NCI-H510A treated with DMSO at 0.1 percent for 48 hours (cell line): Measurements from ENCODE around the gene CHD9.
"Not testable (repeated sequence)": the region's sequence is repeated elsewhere in the genome, so short reads cannot be mapped to it uniquely, and the experiment has no call there.

ENCODE experiments used
- DNase-seq: peaks from one replicate; lab custom pipeline; 2025; lab: John Stamatoyannopoulos, UW

Gene CHD9

DNA sequence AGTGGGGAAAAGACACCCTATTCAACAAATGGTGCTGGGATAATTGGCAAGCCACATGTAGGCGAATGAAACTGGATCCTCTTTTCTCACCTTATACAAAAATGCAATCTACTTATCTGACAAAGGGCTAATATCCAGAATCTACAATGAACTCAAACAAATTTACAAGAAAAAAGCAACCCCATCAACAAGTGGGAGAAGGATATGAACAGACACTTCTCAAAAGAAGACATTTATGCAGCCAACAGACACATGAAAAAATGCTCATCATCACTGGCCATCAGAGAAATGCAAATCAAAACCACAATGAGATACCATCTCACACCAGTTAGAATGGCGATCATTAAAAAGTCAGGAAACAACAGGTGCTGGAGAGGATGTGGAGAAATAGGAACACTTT, 223.7 kb downstream of the CHD9 start:
- not testable (repeated sequence) for DNase-seq

DNA sequence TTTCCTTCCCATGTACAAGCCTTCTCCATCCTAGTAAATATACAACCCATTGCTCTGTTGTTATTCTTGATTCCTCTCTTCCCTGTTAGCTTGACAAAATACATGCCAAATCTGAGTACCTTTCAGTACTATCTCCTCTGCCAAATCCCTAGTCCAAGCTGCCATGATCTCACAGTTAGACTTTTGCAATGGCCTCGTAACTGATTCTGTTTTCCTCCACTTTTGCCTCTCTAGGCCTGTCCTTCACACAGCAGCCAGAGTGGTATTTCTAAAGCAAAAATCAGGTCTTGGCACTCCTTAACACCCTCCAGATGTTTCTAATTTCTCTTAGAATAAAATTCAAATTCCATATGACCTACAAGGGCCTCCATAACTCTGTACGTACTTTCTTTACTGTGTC, 226.5 kb downstream of the CHD9 start:
- no peak for DNase-seq

DNA sequence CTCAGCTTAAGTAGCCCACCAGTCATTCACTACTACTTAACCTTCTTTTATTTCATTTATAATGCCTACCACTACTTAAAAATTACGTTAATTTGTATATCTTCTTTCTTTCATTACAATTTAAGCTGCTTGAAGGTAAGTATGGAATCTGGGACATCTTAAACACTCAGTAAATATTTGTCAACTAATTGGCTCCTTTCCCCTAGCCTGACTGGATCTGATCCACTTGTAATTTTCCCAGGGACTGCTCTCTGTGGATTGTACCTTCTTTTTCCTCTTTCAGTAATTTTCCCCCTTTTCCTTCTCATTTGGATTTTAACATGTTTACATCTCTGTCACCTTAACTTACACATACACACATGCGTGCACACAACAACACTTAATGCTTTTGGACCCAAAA, 227.1 kb downstream of the CHD9 start:
- DNase-seq = no peak

DNA sequence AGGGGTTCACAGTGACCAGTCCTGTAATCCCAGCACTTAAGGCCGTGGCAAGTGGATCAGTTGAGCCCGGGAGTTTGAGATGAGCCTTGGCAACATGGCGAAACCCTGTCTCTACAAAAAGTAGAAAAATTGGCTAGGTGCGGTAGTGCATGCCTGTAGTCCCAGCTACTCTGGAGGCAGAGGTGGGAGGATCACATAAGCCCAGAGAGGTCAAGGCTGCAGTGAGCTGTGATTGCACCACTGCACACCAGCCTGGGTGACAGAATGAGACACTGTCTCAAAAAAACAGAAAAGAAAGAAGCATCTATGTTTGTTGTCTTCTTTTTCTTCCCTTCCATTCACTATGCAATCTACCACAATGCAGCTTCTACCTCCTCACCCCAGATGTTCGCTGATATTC, 227.5 kb downstream of the CHD9 start:
- DNase-seq = no peak

DNA sequence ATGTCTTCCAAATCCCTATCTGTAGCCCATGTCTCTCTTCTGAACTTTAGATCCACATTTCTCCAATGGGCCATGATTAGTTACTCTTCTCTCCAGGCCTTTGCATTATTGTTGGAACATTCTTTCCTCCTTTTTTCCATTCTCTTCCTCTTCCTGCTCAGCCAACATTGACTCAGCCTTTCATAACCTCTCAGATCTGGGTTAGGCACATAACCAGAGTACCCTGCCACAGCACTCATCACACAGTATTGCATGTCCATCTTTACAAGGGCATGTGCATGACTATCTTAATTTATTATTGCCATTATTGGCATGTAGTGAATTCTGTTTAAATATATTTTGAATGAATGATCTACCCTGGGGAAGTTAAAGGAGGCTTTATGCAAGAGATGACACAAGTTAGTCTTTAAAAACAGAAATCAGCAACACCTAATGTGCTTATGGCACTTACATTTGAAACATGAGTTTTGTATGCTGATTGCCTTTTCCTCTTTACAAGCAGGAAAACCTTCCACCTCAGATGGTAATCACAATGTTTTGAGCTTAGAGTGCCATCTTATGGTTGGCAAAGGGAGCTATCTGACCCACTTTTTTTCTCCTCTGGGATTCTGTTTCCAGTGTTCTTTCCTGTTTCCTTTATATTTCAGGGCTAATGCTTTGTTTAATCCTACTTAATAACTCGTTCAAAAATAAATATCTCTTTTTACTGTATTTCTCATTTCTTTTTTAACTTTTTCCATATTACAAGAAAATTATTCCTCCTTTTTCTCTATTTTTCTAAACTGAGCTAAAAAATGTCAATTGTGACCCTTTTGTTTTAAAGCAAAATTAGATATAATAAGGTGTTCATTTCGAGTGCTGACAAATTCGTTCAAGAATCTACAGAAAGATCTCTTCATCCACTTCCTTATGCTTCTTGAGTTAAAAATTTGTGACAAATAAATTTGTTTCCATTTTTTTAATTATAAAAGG, 228.5 kb downstream of the CHD9 start:
- DNase-seq = peak; percentile 55

DNA sequence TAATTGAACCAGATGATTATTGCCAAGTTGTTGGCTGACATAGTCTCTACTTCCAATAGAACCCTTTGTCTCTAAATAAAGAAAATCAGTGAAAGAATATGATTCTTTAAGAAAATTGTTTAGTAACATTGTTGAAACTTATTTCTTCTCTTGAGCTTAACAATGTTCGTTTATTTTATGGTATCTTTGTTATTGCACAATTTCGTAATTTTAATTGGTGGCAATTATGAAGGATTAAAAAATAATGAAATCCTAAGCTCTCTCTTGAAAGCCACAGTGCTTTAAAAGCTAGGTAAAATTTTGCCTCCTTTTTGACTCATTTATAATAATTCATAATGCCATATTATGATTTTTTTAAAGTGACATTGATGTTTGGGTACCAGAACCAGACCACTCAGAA, 230.4 kb downstream of the CHD9 start:
- no peak for DNase-seq

DNA sequence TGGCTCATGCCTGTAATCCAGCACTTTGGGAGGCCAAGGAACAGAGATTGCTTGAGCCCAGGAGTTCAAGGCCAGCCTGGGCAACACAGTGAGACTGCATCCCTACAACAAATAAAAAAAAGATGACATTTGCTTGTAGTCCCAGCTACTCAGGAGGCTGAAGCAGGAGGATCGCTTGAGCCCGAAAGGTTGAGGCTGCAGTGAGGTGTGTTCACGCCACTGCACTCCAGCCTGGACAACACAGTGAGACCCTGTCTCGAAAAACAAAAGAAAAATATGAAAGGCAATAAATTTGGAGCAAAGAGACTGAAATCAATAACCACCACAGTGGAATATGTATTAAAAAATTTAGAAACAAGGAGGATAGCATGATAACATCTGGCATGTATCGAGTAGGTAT, 235.7 kb downstream of the CHD9 start:
- DNase-seq = no peak

DNA sequence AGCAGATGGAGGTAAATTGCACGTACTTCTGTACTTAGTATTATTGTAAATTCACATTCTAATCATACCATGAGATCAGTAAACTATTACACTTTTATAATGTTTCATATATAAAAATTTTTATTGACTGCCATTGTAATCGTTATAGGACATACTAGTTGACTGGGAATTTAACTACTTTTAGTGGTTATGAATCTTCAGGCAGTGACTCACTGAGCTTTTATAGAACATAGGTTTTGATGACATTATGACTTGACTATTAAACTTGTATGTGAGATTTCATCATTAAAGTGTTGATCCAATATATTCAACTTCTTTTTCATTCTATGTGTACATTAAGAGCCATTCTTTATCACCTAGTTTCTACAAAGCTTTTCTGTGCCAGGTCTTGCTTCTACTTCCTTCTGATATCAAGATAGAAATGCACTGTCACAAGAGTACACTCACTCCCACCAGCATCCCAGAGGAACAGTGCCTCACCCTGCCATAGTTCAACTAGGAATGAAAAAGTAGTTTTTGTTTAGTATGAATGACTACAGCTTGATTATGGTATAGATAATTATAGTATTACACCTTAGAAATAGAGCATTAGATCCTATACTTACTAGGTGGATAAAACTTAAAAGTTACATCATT, 237.1 kb downstream of the CHD9 start:
- DNase-seq = no peak

DNA sequence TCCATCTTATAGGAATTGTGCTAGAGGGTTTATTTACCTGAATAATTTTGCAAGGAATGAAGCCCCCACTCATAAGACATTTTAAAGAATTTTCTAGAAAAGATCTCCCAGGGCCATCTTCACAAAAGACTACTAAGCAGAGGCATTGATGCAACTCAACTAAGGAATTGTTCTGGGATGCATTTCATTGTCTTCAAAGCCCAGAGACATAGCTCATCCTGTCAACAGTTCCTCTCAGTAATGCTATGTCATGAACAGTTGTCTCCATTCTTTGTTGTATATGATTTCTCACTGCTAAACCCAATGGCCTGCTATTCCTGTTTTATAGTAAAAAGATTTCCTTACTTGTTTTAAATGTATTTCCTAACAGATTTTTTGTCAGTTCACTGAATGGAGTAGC, 242.7 kb downstream of the CHD9 start:
- DNase-seq = no peak

DNA sequence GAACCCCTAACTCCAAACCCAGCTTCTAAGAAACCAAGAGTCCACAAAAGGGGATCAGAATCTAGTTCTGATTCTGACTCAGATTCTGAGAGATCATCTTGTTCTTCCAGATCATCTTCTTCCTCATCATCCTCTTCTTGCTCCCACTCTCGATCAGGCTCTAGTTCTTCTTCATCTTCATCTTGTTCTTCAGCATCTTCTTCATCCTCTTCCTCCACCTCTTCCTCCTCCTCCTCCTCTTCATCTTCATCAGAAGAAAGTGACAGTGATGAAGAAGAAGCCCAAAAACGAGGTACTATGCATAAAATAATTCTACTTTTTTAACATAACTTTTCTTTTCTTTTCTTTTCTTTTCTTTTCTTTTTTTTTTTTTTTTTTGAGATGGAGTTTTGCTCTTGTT, 249.5 kb downstream of the CHD9 start:
- no peak for DNase-seq

DNA sequence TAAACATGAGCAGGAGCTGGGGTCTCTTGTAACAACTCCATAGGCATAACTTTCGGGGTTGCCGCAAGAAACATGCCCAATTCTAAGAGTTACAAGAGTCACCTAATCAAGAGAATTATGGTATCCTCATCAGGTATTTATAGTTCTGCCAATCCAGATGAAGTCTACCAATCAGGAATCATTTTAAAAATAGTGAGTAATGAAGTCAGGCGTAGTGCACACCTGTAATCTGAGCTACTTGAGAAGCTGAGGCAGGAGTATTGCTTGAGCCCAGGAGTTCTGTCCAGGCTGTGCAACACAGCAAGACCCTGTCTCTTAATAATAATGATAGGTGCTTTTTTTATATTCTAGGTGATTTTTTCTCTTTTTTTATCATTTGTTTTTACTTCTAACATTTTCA, 251.0 kb downstream of the CHD9 start:
- no peak for DNase-seq

DNA sequence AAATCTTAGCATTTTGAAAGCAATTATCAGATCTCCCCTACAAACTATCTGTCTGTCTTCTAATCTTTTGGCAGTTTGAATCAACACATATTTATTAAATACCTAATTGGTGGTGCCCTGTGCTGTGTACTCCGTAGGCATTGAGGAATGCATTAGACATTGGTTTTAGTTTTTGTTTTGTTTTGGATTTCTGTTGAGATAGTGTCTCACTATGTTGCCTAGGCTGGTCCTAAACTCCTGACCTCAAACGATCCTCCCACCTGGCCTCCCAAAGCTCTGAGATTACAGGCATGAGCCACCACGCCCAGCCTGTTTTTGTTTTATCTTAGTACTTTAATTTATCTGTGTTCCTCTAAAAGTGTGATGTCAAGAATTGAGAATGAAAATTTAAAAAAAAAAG, 254.7 kb downstream of the CHD9 start:
- no peak for DNase-seq

DNA sequence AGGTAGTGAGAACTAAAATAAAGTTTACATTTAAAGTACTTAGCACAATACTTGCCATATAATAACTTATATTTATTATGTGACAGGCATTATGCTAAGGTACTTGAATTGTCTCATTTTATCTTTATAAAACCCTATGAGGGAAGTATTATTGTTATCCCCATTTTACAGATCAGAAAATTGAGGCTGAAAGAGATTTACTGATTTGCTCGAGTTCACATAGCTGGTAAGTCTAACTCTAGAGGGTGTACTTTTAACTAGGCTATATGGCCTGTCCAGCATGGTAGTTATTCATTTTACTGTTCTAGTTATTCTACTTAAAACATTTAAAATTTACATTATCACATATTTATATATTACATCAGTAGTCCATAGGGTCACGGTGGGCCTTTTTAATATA, 266.2 kb downstream of the CHD9 start:
- DNase-seq = no peak

DNA sequence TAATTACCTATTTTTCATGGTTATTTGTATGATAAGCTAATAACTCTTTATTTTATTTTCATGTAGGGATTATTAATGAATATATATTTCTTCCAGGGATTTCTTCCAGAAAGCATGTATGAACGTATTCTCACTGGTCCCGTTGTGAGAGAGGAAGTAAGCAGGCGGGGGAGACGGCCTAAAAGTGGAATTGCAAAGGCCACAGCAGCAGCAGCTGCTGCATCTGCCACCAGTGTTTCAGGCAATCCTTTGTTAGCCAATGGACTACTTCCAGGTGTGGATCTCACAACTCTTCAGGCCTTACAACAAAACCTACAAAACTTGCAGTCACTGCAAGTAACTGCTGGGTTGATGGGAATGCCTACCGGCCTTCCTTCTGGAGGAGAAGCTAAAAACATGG, 269.1 kb downstream of the CHD9 start:
- DNase-seq = no peak

DNA sequence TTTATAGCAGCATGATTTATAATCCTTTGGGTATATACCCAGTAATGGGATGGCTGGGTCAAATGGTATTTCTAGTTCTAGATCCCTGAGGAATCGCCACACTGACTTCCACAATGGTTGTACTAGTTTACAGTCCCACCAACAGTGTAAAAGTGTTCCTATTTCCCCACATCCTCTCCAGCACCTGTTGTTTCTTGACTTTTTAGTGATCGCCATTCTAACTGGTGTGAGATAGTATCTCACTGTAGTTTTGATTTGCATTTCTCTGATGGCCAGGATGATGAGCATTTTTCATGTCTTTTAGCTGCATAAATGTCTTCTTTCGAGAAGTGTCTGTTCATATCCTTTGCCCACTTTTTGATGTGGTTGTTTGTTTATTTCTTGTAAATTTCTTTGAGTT, 276.2 kb downstream of the CHD9 start:
- not testable (repeated sequence) for DNase-seq

DNA sequence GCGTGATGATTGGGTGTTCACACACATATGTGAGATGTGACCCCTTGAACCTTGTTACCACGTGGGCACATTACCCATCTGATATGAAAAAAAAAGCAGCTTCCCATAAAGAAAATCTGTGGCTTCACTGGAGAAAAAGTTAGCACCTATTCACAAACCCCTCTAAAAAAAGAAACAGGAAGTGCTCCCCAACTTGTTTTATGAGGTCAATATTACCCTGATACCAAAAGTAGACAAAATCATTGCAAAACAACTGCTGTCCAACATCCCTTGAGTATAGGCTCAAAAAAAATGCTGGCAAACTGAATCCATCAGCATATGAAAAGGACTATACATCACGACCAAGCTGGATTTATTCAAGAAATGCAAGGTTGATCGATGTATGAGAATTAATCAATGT, 279.8 kb downstream of the CHD9 start:
- DNase-seq = no peak

DNA sequence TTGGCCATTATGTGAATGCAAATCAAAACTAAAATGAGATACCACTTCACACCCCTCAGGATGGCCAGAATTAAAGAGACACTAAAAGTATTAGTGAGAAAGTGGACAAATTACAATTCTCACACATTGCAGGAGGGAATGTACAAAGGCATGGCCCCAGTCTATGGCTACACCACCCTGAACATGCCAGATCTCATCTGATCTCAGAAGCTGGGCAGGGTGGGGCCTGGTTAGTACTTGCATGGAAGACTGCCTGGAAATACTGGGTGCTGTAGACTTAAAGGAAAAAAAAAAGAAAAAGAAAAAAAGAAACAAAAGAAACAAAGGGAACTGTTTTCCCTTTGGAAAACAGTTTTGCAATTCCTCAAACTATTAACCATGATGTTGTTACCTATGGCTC, 282.5 kb downstream of the CHD9 start:
- DNase-seq = no peak

DNA sequence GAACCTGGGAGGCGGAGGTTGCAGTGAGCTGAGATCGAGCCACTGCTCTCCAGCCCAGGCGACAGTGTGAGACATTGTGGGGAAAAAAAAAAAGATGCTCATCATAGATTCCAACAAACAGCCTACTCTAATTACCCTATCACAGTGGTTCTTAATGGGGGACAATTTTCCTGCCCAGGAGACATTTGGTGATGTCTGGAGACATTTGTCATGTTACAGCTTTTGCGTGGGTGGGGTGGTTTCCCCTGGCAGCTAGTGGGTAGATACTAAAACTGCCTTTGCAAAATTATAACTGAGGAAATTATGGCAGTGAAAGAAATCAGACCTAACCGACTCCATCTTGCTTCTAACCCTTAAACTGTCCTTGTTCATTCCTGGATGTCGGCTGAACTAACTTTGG, 287.0 kb downstream of the CHD9 start:
- no peak for DNase-seq

DNA sequence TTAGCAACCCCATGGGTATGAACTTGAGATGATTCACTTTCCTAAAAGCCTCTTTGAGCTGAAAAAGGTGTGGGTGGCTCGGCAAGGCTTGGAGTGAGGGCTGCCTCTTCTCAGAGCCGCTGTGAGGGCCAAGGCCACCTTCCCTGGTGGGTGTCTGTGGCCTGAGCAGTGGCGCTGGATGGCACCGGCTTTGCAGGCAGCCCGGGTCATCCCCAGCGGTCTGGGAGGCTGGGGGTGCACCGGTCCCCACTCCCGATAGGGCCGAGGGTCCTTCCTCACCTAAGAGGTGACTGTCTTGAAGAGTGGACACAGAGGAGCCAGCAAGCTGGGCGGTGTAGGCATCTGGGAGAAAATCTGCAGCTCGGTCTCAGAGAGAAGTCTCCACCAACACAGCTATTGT, 300.3 kb downstream of the CHD9 start:
- DNase-seq = no peak

DNA sequence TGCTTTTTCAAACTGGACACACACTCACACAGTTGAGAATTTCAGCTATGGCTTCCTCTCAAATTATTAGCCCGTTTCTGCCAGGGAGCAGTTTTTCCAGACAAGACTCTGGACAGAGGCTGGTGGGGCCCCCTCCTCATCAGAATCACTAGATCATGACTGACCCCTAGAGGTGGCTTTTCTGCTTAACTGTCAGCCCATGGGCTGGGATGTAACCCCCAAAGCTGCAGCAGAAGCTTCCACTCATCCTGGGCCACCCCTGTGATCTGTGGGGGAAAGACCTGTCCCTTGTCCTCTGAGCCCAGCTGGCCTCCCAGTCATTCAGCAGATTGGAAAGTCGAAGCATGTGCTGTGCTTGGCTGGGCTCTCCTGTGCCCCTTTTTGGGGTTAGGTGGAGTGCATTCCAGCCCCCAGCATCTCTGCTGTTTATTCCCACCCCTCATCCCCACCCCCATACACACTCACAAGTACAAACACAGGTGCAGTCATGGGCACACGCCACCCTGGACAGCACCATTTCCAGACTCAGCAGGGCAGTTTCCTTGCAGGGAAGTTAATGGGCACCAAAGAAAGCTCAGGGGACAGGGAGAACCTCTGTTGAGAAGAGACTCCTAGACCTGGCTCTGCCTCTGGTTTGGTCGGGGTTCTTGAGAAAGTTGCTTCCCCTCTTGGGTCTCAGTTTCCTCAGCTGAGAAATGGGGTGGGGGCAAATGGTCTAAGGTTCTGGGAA, 301.9 kb downstream of the CHD9 start:
- DNase-seq = no peak

DNA sequence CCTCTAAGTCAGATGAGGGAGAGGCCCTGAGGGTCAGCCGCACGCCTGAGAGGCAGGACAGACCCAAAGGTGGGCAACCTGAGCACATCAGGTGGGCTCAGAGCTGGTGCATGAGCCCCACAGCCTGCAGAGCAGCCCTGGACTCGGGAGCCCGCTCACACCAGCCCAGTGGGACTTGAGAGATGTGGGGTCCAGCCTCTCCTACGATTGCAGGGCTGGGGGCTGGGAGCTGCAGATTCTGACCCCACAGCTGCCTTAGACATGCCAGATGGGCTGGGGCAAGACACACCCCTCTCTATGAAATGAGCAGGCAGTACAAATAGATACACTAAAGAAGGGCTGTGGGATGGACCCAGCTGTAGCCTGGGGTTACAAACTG, 302.4 kb downstream of the CHD9 start:
- DNase-seq = no peak

DNA sequence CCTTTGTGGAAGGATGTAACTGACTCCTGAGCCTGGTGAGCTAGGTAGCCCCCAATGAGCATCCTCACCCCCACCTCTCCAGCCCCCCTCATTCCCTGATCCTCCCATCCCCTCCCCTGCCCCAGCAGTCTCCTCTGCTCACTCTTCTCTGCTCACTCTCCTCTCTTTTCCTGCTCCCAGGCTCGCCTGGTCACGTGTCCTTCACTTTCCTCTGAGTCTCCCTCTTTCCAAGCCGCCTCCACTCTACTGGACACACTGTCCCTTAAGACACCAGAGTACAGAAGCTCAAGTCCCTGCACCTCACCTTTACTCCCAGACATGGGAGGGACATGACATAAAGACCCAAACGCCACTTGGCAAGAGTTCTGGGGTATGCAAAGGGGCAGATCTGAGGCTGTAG, 303.2 kb downstream of the CHD9 start:
- no peak for DNase-seq

DNA sequence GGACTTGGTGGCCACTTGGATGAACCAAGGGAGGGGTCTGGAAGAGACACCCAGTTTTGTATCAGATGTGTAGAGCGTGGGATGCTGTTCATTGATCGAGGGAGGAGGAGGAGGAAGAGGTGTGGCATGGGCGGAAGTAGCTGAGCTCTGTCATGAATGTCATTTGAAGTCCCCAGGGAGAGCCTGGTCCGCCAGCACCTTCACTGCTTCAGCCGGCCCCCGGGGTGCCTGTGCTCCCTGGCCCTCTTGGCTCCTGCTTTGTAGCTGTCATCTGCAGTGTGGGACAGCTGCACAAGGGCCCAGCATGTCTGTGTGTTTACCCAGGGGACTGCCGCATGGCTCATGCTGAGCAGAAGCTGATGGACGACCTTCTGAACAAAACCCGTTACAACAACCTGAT, 304.1 kb downstream of the CHD9 start:
- no peak for DNase-seq
